T47D (cell line): ENCODE results near the gene SHQ1.
A peak's percentile ranks its signal among the peaks of the same experiment; 100 is the strongest.

ENCODE experiments used
- DNase-seq, 2 experiments: peaks; one replicate each; pipeline versions ENCODE4 v3.0.0 to v3.0.0-alpha.2; 2011 to 2012; ENCODE audit warnings: low read depth in 1 of 2, low spot score in 1 of 2
- JUND ChIP-seq: IDR thresholded peaks from 2 replicates; pipeline ENCODE4 v1.6.1; 2012; ENCODE audit warnings: low read depth
- in situ Hi-C: cut with HindIII; loops from 2 replicates; pipeline ENCODE4 v1.10.0; 2016; ENCODE audit warnings: low sequenced_read_pairs, low pct_unique_long_range_greater_than_20kb

Gene SHQ1

GRCh38 chr3:72782521-72782920, 65.7 kb downstream of the SHQ1 start:
- DNase-seq, result no peak
- no peak for TF ChIP-seq JUND
- in situ Hi-C loops, result no loop called here

- DNase-seq, result no peak
- in situ Hi-C loops, result no loop called here
- TF ChIP-seq JUND, result no peak
Observed at GRCh38 chr3:72769758-72770540, 78.3 kb downstream of the SHQ1 start.

GRCh38 chr3:72768936-72769335, 79.3 kb downstream of the SHQ1 start:
- no peak for DNase-seq
- TF ChIP-seq JUND, result no peak
- in situ Hi-C loops, result no loop called here

GRCh38 chr3:72768481-72768880, 79.8 kb downstream of the SHQ1 start:
- in situ Hi-C loops, result no loop called here
- no peak for DNase-seq
- TF ChIP-seq JUND, result no peak

- in situ Hi-C loops, result no loop called here
- no peak for DNase-seq
- no peak for TF ChIP-seq JUND
Observed at GRCh38 chr3:72768006-72768441, 80.2 kb downstream of the SHQ1 start.

GRCh38 chr3:72766866-72767265, 81.4 kb downstream of the SHQ1 start:
- DNase-seq, result no peak
- no peak for TF ChIP-seq JUND
- in situ Hi-C loops, result no loop called here

- TF ChIP-seq JUND, result no peak
- no peak for DNase-seq
- in situ Hi-C loops, result no loop called here
Observed at GRCh38 chr3:72763751-72764440, 84.3 kb downstream of the SHQ1 start.

- TF ChIP-seq JUND, result no peak
- DNase-seq, result no peak
- in situ Hi-C loops, result no loop called here
Observed at GRCh38 chr3:72761410-72761809, 86.8 kb downstream of the SHQ1 start.

- in situ Hi-C loops, result no loop called here
- no peak for TF ChIP-seq JUND
- no peak for DNase-seq
Observed at GRCh38 chr3:72760225-72760624, 88.0 kb downstream of the SHQ1 start.

GRCh38 chr3:72756900-72757299, 91.3 kb downstream of the SHQ1 start:
- no peak for TF ChIP-seq JUND
- DNase-seq, result no peak
- in situ Hi-C loops, result no loop called here

GRCh38 chr3:72754582-72754981, 93.7 kb downstream of the SHQ1 start:
- no peak for TF ChIP-seq JUND
- in situ Hi-C loops, result no loop called here
- DNase-seq, result no peak

GRCh38 chr3:72753495-72753894, 94.8 kb downstream of the SHQ1 start:
- in situ Hi-C loops, result no loop called here
- TF ChIP-seq JUND, result no peak
- no peak for DNase-seq

- DNase-seq, result peak in 1 of 2 experiments; percentile 45
- in situ Hi-C loops, result no loop called here
- no peak for TF ChIP-seq JUND
Observed at GRCh38 chr3:72750405-72750965, 97.8 kb downstream of the SHQ1 start.
